ENCODE results near the gene PALLD.

The PALLD gene

GRCh38 chr4:168857009-168857408 is 360.2 kb downstream of the PALLD start:
- in situ Hi-C loops (cut with HindIII; ENCODE audit: low sequenced_read_pairs), result no loop called here

DNA sequence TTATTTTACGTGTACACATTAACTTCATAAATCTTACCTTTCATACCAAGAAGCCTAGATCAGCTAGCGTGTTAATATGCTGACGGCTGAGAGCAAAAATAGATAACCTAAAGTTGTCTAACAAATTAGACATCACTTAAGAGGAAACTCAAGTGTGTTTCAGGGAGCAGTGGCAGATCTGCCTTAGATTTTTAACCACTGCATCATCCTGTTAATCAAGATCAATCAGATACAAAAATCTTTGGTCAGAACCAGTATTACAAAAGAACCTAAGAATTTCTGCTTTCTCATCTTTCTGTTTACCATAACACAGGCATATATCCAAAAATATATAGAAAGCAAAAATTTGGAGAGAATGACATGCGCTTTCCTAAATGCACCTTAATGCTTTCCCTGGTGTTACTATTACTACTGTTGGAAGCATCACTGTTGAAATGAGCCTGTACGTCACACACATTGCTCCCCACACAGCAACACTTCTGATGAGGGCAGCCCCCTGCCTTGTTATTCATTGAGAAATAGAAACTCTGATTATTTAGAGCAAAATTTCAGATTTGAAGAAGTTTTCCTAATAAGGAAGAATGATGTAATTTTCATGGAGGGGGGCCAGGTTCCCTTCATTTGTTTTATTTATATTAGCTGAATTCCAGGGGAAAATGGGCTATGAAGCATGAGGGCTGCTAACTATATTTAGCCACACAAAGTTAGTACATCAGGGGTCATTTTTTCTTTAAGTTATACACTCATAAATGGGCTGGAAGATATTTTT is 360.9 kb downstream of the PALLD start:
- in situ Hi-C loops (cut with HindIII; ENCODE audit: low sequenced_read_pairs), result no loop called here

GRCh38 chr4:168859100-168859499 is 362.2 kb downstream of the PALLD start:
- in situ Hi-C loops (cut with HindIII; ENCODE audit: low sequenced_read_pairs), result no loop called here

GRCh38 chr4:168859888-168860694 is 363.2 kb downstream of the PALLD start:
- in situ Hi-C loops (cut with HindIII; ENCODE audit: low sequenced_read_pairs), result no loop called here

DNA sequence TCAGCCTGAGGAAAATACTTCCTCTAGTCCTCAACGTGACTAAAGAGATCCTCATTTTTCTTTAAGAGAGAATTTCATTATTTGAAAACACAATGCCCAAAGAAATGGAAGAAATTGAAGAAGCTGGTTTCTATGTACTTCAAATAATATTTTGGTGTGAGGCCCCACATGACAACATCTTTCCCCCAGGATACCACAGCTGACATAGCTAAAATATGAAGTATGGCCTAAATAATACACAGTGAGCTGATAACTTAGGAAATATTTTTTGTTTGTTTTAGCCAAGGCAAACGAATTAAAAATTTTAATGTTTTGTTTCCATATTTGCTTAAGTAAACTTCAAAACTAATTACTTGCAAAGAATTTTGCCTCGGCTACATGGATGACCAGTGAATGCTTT is 364.0 kb downstream of the PALLD start:
- in situ Hi-C loops (cut with HindIII; ENCODE audit: low sequenced_read_pairs), result no loop called here

GRCh38 chr4:168863719-168864647 is 367.1 kb downstream of the PALLD start:
- in situ Hi-C loops (cut with HindIII; ENCODE audit: low sequenced_read_pairs), result no loop called here

DNA sequence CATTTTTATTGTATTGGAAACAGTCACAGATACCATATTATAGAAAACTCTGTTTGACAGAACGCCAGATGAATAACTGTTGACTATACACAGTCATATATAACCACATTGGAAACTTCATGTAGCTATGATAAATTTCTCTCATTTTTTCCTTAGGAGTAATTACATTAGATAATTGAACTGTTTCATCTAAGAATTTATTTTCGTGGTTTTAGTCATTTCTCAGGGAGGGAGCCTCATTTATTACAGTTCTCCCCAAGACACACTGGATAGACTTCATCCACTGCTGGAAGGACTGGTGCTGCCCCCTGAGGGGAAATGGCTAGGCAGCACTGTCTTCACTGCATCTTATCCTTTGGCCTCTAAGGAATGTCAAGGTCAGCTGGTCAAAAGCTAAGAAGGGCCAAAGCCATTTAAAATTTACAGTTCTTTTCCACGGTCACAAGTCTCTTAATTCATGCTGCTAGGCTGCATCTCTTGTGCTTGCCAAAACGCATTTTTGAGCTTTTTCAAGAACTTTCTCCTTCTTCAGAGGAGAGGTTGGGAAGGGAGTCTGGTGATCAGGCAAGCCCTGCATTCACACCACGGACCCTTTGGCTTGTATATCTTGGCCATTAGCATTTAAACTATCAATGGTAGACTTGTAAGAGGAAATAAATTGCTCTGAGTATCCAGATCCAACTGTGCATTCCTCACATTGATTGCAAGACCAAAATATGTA is 368.1 kb downstream of the PALLD start:
- in situ Hi-C loops (cut with HindIII; ENCODE audit: low sequenced_read_pairs), result no loop called here

DNA sequence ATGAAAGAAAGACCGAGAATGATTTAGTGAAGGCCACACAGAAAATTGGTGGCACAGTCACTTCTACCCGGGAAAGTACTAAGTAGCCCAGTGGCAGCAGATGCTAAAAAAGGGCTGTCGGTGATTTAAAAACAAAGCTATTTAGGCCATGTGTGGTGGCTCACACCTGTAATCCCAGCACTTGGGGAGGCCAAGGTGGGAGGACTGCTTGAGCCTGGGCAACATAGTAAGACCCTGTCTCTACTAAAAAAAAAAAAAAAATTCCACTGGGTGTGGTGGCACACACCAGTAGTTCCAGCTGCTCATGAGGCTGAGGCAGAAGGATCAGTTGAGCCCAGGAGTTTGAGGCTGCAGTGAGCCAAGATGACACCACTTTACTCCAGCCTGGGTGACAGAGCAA is 369.0 kb downstream of the PALLD start:
- in situ Hi-C loops (cut with HindIII; ENCODE audit: low sequenced_read_pairs), result no loop called here

DNA sequence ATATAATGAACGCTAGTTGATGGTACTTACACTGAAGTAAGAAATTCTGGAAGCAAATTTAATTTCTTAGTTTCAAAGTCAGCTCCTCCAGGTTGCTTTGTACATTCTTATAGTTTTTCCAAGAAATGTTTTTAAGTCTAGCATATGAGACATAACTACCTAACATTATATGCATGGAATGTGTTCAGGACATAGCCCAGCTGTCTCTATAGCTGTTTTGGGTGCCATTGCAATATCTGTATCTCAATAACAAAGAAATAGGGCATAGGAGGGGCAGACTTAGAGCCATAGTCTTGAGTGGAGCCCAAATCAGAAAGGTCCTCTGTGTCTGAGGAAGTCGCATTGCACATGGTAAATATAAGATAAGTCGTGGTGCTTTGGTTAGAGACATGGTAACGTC is 369.8 kb downstream of the PALLD start:
- in situ Hi-C loops (cut with HindIII; ENCODE audit: low sequenced_read_pairs), result no loop called here

GRCh38 chr4:168867128-168867527 is 370.3 kb downstream of the PALLD start:
- in situ Hi-C loops (cut with HindIII; ENCODE audit: low sequenced_read_pairs), result no loop called here

DNA sequence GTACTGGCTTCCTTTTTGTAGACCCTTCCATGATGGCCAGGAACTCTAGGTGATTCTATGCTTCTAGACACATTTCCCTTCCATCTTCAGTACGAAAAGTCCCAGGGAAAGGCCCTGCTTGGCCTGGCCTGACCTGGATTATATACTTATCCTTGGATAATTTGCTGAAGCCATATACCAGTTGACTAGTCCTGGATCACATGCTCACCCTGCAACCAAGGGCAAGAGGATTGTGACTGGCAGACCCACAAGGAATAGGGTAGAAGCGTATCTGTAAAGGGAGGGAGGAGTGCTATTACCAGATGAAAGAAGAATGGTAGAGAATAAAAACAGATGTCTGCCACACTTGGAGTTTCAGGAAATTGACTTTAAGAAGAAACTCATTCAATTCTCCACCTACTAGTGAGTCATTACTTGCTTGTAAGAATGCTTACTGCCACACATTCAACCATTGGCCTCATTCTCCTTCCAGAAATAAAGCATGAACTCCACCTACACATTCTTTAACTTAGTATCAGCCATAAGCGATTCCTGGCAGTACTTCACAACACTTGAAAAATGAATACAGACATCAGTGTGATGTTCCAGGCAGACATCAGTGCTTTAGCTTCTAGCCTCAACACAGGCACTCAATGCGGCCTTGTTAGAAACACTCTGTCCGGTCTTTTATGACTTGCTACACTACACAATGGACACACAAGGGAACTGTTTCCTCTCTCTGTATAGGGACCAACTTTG is 371.4 kb downstream of the PALLD start:
- in situ Hi-C loops (cut with HindIII; ENCODE audit: low sequenced_read_pairs), result no loop called here

DNA sequence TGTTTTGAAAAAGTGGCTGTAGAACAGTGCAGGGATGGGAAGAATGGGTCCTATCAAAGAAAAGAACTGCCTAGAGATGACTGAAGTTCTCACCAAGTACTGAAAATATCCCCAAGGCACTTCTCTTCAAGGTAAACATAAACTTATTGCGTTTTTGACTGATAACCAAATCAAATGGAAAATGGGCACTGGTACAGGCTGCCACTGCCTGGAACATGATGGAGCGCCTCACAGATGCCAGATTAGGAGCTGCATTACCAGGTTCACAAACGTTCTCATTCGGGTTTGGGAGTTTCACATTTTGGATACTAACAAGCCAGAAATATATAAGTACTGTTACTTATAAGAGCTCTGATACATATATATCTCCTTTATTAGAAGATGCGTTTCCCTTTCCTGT is 371.9 kb downstream of the PALLD start:
- in situ Hi-C loops (cut with HindIII; ENCODE audit: low sequenced_read_pairs), result no loop called here

- in situ Hi-C loops (cut with HindIII; ENCODE audit: low sequenced_read_pairs), result no loop called here
Observed at GRCh38 chr4:168870004-168870403, 373.2 kb downstream of the PALLD start.

DNA sequence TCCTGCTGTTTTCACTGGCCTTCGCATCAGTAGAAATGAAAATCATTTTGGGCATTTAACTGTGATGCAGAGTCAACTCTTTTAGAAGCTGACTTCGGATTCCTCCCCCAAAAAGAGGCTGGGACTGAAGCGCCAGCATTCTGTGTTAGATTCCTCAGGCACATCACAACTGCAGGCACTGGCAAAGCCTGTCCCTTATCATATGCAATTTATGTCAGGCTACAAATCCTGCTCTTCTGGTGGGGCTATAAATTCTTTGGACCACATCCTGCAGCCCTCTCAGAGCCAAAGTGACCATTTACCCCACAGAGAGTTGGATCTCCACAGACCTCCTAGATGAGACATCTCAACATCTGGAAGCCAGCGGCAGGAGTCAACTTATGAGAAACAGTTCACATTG is 374.8 kb downstream of the PALLD start:
- in situ Hi-C loops (cut with HindIII; ENCODE audit: low sequenced_read_pairs), result no loop called here

GRCh38 chr4:168874083-168874482 is 377.2 kb downstream of the PALLD start:
- in situ Hi-C loops (cut with HindIII; ENCODE audit: low sequenced_read_pairs), result no loop called here

DNA sequence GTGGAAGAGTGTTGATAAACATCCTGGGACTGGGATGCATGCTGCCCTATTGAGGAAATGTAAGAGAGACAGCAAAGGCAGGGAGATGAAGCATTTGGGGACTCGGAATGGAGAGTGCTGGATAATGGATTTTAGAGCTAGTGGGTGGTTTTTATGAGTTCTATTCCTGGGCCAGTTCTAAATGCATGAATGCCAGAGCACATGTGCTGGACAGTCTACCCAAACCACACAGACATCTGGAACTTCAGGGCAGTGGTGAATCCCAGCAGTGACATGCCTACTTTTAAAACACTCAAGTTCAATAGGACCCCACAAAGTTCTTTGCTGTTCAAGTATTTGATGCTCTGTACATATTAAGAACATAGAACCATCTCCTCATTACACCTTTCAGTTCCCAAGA is 379.3 kb downstream of the PALLD start:
- in situ Hi-C loops (cut with HindIII; ENCODE audit: low sequenced_read_pairs), result no loop called here

GRCh38 chr4:168877511-168878491 is 380.9 kb downstream of the PALLD start:
- in situ Hi-C loops (cut with HindIII; ENCODE audit: low sequenced_read_pairs), result no loop called here

DNA sequence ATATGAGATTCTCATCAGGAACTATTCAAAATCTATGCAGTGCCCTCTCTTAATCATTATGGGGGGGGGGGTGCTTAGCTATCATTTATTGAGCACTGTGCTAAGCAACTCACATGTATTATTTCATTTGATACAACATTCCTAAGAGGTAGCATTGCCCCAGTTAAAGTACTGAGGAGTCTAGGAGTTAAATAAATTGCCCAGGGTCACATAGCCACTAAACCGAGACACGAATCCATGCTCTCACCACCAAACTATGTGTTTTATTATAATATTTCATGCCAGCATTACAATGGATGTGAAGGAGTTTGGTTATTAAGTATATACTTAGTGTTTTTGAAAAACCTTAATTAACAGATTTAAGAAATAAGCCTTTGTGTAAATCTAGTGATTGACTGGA is 381.8 kb downstream of the PALLD start:
- in situ Hi-C loops (cut with HindIII; ENCODE audit: low sequenced_read_pairs), result no loop called here

- in situ Hi-C loops (cut with HindIII; ENCODE audit: low sequenced_read_pairs), result no loop called here
Observed at GRCh38 chr4:168879188-168879587, 382.3 kb downstream of the PALLD start.

Measured in DLD1 (cell line).